GM18505 (cell line): ENCODE data around the gene USP9X.

Source experiments
- ATAC-seq: cut with Tn5 transposase; IDR thresholded peaks from one replicate; pipeline ENCODE4 v1.9.1; 2021; ENCODE audit not compliant: unreplicated experiment
- POLR2A ChIP-seq: IDR thresholded peaks from 4 replicates; pipeline ENCODE4 v1.6.1; 2011; ENCODE audit warnings: borderline replicate concordance; ENCODE audit not compliant: insufficient read depth, insufficient read length; ENCODE audit errors: extremely low read depth

Gene USP9X

DNA sequence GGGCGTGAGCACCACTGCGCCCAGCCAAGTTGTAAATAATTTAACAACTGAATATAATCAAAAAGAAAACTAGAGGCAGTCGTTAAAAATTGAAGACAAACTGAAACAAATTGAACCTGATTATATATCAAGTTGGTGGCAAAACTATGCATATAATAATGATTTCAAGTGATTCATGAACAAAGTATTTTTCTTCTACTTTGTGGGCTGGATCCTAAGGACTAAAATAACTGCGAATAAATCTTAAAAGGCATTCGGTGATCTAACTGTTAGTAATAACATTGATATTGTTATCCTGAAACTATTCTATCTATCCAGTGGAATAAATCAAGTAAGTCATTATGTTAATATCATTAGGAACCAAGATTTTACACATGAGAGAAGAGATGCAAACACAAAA, 21.2 kb upstream of the USP9X start:
- no peak for TF ChIP-seq POLR2A
- ATAC-seq, result no peak

DNA sequence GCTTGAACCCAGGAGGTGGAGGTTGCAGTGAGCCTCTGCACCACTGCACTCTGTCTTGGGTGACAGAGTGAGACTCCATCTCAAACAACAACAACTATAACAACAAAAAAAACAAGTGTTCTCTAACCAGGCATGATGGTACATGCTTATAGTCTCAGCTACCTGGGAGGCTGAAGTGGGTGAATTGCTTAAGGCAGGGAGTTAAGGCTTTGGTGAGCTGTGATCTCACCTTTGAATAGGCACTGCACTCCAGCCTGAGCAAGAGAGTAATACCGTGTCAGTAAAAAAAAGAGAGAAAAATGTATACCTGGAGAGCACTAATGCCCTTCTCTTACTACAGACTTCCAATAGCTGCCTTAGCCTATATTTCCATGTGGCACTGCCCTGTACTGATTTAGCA, 18.9 kb upstream of the USP9X start:
- no peak for TF ChIP-seq POLR2A
- ATAC-seq, result no peak

DNA sequence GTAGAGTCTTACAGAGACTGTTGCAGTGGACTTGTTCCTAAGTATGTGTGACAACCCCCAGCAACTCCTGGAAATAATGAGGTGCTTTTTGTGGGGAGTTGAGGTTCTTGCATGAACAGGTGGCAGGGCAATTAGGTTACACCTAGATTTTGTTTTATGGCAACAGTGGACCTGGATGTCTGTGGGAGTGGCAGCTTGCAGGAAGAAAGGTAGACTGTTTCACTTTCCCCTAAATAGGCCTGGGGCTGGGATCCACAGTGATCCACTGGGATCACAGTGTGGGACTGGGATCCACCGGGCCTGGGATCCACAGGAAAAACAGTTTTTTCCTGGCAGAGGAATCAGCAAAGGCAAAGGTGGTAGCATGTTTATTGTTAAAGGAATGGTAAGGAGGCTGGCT, 18.3 kb upstream of the USP9X start:
- no peak for ATAC-seq
- no peak for TF ChIP-seq POLR2A

DNA sequence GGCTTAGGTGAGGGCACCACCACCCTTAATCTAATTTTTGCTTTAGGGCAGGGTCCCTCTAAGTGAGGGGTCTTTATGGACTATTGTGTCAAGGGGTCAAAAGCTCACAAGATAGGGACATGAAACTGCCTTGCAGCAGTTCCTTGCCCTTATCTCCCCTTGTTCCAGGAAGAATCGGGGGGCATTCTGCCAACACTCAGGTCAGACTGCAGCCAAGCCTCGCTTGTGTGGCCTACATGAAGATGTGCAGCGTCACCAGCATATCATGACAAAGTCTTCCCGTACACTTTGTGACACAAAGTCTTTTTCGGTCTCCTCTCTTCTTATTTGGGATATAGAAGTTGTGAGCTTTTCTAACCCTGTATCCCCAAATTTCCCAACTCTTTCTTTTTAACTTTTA, 17.5 kb upstream of the USP9X start:
- TF ChIP-seq POLR2A, result no peak
- ATAC-seq, result no peak

DNA sequence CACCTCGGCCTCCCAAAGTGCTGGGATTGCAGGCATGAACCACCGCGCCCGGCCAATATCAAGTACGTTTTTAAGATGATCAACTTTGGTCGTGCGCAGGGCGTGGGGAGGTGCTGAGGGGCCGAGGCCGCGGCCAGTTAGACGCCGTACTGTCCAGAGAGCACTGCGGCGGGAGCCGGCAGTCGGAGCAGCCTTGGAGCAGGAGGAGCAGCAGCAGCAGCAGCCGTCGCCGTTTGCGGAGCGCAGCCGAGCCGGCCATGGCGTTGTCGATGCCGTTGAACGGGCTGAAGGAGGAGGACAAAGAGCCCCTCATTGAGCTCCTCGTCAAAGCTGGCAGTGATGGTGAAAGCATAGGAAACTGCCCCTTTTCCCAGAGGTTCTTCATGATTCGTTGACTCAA, 8.5 kb upstream of the USP9X start:
- no peak for ATAC-seq
- no peak for TF ChIP-seq POLR2A

DNA sequence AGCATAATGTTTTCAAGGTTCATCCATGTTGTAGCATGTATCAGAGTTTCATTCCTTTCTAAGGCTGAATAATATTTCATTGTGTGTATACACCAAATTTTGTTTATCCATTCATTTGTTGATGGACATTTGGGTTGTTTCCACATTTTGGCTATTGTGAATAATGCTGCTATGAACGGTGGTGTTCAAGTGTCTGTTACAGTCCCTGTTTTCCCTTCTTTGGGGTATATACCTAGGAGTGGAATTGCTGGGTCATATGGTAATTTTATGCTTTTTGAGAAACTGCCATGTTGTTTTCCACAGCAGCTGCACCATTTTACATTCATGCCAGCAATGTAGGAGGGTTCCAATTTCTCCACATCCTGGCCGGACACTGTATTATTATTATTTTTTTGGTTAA, 3.4 kb upstream of the USP9X start:
- ATAC-seq, result no peak
- no peak for TF ChIP-seq POLR2A

DNA sequence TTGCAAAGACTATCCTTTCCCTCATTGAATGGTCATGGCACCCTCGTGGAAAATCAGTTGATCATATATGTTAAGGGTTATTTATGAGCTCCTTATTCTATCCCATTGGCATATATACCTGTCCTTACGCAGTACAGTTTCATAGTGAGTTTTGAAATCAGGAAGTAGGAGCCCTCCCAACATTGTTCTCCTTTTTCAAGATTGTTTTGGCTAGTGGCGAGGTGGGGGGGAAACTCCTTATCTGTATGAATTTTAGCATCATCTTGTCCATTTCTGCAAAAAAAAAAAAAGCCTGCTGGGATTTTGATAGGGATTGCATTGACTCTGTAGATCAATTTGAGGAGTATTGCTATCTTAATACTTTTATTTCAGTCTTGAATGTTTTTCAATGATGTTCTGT, 2.5 kb upstream of the USP9X start:
- no peak for TF ChIP-seq POLR2A
- ATAC-seq, result no peak

DNA sequence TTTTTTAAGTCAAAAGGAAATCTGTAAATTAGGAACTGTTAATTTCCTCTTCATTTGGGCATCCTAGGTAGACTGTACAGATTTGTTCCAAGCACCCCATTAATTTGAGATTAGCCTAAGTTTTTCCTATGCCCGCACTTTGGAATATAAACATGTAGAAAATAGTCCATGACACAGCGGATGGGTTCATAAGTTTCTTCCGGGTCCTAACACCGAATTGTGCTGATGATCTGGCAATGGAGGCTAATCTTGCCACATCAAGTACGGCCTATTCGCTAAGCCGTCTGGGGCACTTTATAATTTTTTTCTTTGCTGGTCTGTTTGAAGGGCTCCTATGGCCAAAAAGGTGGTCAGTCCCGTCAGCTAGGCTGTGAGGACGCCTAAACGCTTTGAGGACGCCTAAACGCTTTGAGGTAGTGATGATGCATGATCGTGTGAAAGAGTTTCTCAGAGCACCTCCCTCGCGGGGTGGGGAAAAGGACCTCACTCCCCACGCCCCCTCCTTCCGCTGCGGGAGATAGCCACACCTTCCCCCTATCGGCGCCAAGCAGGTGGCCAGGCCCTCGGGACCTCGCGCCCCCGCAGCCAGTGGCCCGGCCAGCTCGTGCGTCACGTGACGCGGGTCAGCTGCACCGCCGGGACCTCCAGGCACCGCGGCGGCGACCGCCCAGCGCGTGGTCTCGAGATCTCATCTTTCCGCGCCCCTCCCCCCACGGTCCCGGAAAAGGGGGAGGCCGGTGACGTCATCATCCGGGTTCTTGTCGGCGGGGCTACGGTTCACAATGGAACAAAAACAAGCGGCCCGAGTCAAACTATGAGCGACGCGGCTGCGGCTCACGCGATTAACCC, 977 bp upstream of the USP9X start:
- TF ChIP-seq POLR2A, result peak; percentile 85

DNA sequence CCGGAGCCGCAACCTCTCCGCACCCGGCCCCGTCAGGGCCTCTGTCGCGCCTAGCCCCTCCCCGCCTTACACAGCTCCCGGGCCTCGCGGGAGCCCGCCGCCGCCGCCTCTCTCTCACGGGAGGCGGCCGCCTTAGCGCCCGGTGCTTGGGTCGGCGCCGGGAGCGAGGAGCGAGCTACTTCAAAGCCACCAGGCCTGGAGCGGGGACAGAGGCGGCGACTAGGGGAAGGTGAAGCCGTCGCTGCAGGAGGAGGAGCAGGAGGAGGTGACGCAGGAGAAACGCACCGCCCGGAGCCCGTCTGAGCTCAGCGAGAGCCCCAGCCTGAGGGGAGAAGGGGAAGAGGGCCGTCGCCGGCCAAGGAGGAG, 250 bp downstream of the USP9X start:
- TF ChIP-seq POLR2A, result no peak
- peak; percentile 29 for ATAC-seq

More for the DNA sequence above, 977 bp upstream of the USP9X start:
- ATAC-seq, result peak; percentile 57

DNA sequence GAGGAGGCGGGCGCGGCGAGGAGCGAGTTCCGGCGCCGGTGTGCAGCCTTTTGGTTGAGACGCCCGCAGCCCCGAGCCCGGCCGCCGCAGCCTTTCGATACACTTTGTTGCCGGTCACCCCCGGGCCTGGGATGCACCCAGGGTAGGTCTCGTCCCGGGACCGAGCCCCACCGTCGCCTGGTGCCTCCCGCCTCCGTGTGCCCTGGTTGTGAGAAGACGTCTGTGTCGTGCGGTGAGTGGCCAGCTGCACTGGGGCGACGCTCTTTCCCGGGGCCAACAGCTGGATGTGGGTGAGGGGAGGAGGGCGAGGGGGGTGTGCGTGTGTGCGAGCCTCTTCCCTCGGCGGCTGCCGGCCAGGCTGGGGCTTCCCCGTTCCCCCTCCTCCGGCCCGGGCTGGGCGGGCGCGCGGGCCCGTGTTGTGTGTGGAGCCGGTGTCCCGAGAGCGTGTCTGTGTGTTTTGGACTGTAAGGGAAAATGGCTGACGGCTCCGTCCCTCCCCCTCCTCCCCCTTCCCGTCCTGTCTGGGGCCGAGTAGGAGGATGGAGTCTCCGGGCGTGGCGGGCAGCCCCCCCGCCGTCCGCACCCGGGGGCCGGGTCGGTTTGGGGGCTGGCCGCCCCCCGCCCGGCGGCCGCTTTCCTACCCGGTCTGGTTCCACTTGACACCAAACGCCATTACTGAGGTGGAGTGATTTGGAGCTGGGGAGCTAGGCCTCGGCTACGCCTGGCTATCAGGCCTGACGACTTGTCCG, 807 bp downstream of the USP9X start:
- ATAC-seq, result peak; percentile 9
- TF ChIP-seq POLR2A, result no peak

DNA sequence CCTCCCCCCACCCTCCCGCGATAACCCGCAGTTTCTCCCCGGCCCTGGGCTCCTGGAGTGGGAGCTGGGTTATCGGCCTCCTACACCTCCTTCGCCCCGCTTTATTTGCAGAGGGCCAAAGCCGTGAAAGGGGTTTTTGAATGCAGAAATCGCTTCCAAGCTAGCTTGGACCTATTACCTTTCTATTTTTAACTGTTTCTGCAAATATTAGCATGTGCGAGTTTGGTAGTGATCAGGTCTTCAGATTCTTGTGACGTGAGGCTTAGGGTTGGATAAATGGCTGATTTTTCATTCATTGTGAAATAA, 1.3 kb downstream of the USP9X start:
- TF ChIP-seq POLR2A, result no peak

DNA sequence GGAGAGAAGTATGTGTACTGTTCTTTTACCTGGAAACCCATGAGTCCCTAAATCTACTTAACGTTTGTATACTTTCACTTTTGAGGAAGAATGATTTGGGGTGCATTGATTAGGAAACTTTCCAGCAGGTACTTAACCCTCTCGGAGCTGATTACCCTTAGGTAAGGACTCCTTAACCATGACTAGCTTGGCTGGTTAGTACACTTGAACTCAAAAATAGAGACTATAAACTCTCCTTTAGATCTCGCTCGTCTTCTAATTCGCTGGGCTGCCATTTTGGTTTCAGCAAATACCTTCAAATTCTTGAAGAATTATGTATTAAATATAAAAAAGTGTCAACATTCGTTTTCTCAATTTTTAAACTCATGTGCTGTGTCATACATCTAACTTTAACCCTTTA, 2.0 kb downstream of the USP9X start:
- no peak for ATAC-seq
- no peak for TF ChIP-seq POLR2A

More for the DNA sequence above, 1.3 kb downstream of the USP9X start:
- no peak for ATAC-seq

DNA sequence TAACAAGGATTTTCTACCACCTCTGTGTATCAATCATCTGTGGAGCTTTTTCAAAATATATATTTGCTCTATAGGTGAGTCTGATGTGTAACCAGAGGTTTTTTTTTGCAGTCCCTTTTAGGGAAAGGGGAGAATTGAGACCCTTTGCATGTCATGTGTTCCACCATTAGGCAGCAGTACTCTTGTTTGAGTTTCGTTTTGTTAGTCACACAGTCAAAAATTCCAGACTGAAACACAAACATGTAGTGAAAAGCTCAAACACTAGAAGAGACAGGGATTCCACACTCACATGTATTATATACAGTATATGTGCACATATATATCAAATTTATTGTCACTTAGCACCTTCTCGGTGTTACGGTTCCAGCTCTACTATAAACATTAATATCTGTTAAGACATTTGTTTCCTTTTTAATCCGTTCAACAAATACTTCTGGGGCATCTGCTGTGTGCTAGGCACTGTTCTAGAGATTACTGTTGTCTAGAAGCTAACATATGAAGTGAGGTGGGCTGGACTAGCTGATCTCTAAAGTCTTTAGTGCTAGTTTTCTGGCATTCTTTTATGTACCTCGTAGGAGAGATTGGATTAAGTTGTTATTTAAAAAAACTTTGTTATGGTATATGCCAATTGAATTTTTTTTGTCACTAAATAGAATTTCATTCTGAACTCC, 5.5 kb downstream of the USP9X start:
- no peak for ATAC-seq

DNA sequence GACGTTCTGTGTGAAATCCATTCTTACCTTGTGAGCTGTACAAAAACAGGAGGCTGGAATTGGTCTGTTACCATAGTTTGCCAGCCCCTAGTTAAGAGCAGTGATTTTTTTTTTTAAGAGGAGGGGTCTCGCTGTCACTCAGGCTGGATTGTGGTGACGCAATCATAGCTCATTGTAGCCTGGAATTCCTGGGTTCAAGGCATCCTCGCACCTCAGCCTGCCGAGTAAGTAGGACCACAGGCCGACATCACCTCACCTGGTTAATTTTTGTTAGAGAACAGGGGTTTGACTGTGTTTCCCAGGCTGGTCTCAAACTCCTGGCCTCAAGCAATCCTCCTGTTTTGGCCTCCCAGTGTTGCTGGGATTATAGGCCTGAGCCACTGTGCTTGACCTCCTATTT, 7.5 kb downstream of the USP9X start:
- no peak for ATAC-seq
- no peak for TF ChIP-seq POLR2A

More for the DNA sequence above, 5.5 kb downstream of the USP9X start:
- TF ChIP-seq POLR2A, result no peak
